Fibroblast of the aortic adventitia (primary cell): Measurements from ENCODE around the gene SFXN3. TPM values are rescaled to one million over a fixed set of nuclear protein-coding genes. Genes with fewer than 3 reads are reported as not detected.
A peak's percentile ranks its signal among the peaks of the same experiment; 100 is the strongest.

ENCODE experiments used
- DNase-seq: peaks from one replicate; pipeline ENCODE4 v3.0.0-alpha.2; 2010; ENCODE audit warnings: low read depth
- H3K4me3 ChIP-seq: 2 replicates; pipeline ENCODE4 v1.5.1; 2011; ENCODE audit warnings: low read depth, mild to moderate bottlenecking, control low read depth, low read length, moderate library complexity
- total RNA-seq: library from RNA; depleted of rRNA; stranded (reverse); fragments of >200 nt; gene quantifications from 2 replicates; pipeline ENCODE4 v1.2.3, GENCODE V29; 2012; ENCODE audit warnings: low replicate concordance
- TF ChIP-seq, protein P1 (sequence below): IDR thresholded peaks from 2 replicates; pipeline ENCODE4 v1.5.1; 2011; ENCODE audit warnings: mild to moderate bottlenecking, low read length, control low read depth, inconsistent platforms; ENCODE audit not compliant: insufficient read depth

The SFXN3 gene
- total RNA-seq, 1 donor = 83.2 TPM

DNA sequence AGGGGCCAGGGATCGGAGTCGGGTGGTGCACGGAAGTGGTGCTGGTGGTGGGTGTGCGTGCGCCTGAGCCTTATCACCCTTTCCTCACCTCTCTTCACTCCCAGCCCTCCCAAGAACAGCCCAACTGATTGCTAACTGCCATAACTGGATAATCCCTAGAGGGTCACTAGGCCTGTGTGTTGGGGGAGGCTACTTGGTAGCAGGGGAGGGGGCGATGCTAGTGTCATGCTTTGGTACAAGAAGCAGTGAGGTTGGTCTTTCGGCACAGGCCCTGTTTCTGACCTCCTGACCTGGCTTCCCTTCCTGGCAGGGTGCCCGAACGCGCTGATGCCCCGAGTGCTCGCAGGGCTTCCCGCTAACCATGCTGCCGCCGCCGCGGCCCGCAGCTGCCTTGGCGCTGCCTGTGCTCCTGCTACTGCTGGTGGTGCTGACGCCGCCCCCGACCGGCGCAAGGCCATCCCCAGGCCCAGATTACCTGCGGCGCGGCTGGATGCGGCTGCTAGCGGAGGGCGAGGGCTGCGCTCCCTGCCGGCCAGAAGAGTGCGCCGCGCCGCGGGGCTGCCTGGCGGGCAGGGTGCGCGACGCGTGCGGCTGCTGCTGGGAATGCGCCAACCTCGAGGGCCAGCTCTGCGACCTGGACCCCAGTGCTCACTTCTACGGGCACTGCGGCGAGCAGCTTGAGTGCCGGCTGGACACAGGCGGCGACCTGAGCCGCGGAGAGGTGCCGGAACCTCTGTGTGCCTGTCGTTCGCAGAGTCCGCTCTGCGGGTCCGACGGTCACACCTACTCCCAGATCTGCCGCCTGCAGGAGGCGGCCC is 31.4 kb downstream of the SFXN3 start:
- TF ChIP-seq, protein P1, sequence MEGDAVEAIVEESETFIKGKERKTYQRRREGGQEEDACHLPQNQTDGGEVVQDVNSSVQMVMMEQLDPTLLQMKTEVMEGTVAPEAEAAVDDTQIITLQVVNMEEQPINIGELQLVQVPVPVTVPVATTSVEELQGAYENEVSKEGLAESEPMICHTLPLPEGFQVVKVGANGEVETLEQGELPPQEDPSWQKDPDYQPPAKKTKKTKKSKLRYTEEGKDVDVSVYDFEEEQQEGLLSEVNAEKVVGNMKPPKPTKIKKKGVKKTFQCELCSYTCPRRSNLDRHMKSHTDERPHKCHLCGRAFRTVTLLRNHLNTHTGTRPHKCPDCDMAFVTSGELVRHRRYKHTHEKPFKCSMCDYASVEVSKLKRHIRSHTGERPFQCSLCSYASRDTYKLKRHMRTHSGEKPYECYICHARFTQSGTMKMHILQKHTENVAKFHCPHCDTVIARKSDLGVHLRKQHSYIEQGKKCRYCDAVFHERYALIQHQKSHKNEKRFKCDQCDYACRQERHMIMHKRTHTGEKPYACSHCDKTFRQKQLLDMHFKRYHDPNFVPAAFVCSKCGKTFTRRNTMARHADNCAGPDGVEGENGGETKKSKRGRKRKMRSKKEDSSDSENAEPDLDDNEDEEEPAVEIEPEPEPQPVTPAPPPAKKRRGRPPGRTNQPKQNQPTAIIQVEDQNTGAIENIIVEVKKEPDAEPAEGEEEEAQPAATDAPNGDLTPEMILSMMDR = peak; percentile 46
- peak overlapping the region; percentile 100 for H3K4me3 ChIP-seq
- DNase-seq = no peak

GRCh38 chr10:101063050-101063525 is 32.1 kb downstream of the SFXN3 start:
- no peak for DNase-seq
- peak overlapping the region; percentile 100 for H3K4me3 ChIP-seq
- TF ChIP-seq, protein P1 = no peak

DNA sequence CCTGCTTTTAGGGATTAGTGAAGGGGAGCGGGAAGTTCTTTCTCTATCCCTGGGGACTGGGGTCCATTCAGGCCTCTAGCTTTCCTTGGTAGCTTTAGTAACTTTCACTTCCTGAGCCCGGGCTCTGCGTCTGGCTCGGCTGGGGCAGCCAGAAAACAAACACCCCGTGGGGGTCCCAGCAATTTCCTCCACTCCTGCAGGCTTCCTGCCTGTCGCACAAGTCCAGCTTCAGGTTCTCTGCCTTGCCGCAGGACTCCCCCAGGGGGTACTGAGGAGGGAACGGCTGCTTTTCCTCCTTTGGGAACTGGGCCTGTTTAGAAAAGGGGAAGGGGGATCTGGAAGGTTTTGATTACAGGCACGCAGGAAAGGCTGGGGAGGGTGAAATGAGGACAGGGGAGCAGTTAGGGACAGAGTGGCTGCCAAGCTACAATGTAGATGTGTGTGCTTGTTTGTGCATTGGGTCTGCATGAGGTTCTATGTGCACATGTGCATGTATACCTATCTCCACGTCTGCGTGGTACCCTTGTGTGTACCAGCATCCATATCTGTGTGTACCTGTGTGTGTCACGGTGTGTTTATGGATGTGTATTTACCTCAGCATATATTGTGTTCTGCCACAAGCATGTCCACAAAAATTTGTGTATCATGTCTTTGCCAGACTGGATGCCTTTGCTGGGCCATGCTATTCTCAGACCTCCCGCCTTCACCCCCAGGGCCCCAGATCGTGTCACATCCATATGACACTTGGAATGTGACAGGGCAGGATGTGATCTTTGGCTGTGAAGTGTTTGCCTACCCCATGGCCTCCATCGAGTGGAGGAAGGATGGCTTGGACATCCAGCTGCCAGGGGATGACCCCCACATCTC is 32.7 kb downstream of the SFXN3 start:
- DNase-seq = no peak
- H3K4me3 ChIP-seq = peak overlapping the region; percentile 100
- TF ChIP-seq, protein P1 = no peak

GRCh38 chr10:101064415-101065030 is 33.5 kb downstream of the SFXN3 start:
- H3K4me3 ChIP-seq = no peak overlapping the region
- TF ChIP-seq, protein P1 = no peak
- DNase-seq = no peak

- peak overlapping the region; percentile 64 for H3K4me3 ChIP-seq
- TF ChIP-seq, protein P1 = no peak
- DNase-seq = peak; percentile 71
These were observed 34.6 kb downstream of the SFXN3 start for GRCh38 chr10:101065481-101066145.

DNA sequence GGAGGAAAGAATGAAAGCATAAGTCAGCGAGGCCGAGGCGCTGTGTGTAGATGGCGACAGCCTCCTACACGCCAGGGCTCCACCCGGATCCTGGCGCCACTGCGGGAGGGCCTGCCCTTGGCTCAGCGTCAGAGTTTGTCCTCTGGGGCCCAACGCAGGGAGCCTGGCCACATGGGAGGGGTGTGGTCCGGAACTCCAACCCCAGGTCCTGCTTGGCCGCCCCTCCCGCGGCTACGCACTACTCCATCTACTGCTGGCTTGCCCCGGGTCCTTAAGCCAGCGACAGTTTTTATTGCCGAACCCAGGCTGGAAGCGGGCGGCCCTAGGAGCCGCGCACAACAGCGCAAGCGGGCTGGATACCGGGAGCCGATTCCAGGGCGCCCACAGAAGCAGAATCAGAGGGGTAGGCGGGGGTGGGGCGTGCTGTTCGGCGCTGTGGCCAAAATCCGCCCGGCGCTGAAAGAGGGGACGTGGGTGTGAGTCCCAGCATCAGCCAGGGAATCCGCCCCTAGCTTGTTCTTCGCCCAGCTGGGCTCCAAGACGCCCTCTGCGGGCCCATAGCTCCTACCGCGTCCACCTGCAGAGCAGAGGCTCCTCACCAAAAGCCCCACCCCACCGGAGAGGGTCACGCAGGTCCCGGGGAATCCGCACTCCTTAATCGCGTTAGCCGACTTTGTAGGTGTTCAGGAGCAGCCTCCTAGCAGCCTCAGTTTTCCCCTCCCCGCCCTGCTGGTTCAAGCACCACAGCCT is 35.3 kb downstream of the SFXN3 start:
- H3K4me3 ChIP-seq = peak overlapping the region; percentile 64
- DNase-seq = peak; percentile 79
- TF ChIP-seq, protein P1 = peak; percentile 62
